ENCODE data around the gene MMS22L.

The MMS22L gene, protein sequence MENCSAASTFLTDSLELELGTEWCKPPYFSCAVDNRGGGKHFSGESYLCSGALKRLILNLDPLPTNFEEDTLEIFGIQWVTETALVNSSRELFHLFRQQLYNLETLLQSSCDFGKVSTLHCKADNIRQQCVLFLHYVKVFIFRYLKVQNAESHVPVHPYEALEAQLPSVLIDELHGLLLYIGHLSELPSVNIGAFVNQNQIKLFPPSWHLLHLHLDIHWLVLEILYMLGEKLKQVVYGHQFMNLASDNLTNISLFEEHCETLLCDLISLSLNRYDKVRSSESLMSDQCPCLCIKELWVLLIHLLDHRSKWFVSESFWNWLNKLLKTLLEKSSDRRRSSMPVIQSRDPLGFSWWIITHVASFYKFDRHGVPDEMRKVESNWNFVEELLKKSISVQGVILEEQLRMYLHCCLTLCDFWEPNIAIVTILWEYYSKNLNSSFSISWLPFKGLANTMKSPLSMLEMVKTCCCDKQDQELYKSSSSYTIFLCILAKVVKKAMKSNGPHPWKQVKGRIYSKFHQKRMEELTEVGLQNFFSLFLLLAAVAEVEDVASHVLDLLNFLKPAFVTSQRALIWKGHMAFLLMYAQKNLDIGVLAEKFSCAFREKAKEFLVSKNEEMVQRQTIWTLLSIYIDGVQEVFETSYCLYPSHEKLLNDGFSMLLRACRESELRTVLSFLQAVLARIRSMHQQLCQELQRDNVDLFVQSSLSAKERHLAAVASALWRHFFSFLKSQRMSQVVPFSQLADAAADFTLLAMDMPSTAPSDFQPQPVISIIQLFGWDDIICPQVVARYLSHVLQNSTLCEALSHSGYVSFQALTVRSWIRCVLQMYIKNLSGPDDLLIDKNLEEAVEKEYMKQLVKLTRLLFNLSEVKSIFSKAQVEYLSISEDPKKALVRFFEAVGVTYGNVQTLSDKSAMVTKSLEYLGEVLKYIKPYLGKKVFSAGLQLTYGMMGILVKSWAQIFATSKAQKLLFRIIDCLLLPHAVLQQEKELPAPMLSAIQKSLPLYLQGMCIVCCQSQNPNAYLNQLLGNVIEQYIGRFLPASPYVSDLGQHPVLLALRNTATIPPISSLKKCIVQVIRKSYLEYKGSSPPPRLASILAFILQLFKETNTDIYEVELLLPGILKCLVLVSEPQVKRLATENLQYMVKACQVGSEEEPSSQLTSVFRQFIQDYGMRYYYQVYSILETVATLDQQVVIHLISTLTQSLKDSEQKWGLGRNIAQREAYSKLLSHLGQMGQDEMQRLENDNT

DNA sequence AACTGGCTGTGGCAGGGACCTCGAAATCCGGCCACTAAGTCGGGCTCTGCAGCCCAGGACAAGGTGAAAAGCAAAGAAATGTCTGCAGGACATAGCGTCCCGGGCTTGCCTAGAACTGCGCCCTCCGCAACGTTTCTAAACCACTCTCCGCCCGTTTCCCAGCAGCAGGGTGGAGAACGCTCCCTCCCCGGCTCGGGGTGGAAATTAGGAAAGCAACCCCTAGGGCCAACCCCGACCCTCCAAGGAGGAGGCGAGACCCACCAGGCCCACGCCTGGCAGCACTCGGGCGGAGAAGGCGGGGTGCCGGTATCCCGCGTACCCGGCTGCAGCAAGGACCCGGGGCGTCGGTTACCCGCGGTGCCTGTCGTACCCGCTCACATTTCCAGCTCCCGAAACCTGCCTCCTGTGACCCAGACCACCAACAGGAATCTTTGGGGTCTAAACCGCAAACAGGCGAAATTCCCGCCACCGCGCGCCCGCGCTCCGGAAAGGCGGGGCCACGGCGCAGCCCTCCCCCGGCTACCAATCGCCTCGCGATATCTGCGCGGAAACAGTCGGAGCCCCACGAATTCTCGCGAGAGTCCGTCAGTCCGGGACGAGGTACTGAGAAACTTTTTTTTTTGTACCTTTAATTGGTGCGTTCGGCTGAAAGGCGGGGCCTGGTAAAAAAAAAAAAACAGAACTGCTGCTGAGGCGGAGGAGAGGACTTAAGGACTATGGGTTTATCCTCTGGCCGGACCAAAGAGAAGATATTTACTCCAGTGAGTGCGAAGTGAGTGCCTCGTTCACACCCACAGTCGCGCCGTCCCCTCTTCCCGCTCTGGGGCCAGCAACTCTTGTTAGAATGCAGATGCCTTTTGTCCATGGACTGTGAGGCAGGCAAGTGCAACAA is at the start of gene MMS22L:
Gene MMS22L (minus strand): TSS at position 491 of the 892 bp plus-strand sequence. CDS start 739 bp downstream, outside the sequence.
- in situ Hi-C loops (cut with HindIII; ENCODE audit: low sequenced_read_pairs), result no loop called here

DNA sequence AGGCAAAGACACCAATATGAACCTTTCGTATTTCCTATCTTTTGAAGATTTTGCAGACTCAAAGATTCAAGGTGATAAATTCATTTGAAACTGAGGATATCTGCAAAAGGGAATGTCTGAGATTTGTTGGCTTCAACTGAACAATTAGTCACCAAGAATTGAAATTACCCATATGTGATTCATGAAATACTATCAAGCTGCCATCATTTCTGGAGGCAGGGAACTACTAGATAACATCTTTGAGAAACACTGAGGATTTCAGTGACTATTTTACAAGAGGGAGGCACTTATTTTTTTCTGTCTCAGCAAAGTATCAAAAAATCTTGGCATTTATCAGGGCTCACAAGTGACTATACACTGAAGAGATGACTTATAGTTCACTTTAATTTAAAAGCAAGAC is 39.8 kb upstream of the MMS22L start:
- in situ Hi-C loops (cut with HindIII; ENCODE audit: low sequenced_read_pairs), result no loop called here

DNA sequence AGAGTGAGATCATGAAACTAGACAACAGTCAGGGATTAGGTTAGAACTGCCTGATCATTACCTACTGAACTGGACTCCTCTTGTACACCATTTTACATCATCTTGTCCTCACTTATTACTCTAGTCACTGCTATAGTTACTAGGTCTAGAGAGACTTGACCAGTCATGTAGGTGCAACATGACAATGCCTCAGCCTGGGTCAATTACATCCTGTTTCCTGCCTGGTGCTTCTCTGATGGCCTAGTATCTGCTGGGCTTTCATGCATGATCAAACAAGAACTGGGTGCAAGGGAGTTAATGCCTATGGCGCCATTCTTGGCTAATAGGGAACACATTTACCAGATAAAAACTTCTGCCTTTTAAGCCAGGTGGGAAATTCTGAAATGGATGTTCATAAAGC is 39.2 kb upstream of the MMS22L start:
- in situ Hi-C loops (cut with HindIII; ENCODE audit: low sequenced_read_pairs), result no loop called here

DNA sequence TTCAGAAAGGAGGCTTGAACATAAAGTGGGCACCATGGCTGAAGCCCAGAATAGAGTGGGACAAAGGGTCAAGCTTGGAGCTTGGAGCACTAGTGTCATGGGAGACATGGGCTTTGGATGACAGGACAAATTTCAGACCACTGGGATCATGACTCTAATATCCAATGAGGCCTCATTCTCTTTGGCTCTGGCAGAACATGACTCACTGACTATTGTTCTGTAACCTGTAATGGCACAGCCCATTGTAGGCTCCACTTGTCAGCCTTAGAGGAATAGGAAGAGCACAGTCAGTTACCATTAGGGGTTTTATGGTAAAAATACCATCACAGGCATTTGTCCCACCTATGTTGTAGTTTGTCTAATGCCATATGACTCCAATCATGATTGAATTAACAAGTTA is 34.0 kb upstream of the MMS22L start:
- in situ Hi-C loops (cut with HindIII; ENCODE audit: low sequenced_read_pairs), result no loop called here

DNA sequence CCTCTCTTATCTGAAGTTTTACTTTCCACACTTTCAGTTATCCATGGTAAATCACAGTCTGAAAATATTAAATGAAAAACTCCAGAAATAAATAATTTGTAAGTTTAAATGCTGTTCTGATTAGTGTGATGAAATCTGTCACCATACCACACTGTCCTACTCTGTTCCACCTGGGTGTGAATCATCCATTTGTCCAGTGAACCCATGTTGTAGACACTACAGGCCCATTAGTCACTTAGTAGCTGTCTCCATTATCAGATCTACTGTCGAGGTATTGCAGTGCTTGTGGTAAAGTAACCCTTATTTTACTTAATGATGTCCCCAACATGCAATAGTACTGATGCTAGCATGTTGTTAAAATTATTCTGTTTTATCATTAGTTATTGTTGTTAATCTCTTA is 29.2 kb upstream of the MMS22L start:
- in situ Hi-C loops (cut with HindIII; ENCODE audit: low sequenced_read_pairs), result no loop called here

DNA sequence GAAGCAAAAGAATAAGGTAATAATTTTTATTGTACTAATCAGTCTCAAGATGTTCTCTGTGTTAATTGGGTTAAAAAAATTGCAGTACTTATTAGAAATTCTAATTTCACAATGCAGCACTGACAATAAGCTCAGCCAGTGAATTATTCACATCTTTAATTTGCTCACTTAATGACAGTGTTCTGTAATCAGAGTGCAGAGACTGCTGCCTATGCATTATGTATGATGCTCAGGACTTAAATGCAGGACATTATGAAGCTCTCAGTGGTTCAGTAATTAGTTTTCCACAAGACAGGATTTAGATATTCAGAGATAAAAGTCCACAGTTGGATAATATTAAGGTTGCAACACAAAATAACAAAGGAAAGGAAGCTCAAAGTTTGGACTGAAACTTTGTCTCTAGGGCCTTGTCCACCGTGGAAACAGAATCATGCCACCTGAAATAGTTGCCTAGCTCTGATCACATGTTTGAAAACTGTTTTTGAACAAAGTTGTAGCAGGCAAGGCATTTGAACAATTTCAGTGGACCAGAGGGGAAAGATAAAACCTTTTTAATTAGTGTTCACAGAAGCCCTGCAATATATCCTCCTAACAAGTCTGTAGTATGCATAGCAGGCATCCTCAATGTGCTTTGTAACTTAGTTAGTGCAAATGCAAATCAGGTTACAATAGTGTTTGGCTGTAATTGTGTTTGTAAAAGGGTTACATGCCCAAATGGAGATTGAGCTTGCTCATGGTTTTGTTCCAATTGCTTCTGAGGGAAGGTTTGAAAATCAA is 23.7 kb upstream of the MMS22L start:
- in situ Hi-C loops (cut with HindIII; ENCODE audit: low sequenced_read_pairs), result no loop called here

DNA sequence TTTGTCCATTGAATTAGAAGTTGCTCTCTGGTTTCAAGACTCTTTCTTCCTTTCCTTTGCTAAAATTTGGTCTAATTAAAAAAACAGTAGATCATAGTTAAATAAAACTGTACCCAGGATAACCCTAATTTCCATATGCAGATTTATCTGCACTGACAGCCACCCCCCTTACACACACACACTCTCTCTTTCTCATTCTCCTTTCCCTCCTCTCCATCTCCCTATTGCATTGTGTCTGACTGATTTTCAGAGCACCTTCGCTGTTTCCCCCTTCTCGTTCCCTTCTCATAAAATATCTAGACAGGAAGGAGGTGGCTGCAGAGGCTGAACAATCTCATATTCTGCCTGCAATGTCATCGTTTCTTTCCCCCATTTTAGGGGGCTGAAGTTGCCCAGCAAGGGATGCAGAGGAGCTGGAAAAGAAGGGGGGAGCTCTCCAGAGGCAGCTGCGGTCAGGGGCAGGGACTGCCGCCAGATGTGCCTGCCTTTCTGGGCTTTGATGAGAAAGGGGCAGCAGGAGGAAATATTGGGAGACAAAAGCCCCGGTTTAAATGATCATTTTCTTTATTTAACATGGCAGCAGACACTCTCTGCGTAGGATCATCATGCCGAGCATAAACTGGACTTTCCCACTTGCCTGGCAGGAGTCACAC is 22.5 kb upstream of the MMS22L start:
- in situ Hi-C loops (cut with HindIII; ENCODE audit: low sequenced_read_pairs), result no loop called here

DNA sequence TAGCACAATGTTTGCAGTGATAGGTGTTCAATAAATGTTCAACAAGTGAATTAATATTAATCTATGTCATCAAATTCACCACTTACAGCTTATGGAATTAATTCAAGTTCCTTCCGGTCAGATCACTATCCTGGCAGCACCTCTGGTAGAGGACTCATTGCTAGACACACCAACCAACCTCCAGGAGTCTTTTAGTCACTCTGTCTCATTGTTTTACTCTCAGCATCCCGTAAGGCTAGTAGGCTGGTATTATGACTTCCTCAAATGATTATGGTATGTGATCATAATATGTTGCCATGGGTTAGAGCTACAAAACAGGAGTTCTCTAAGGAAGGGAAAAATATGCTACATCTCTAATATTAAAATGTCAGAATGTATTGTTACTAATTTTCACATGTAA is 21.7 kb upstream of the MMS22L start:
- in situ Hi-C loops (cut with HindIII; ENCODE audit: low sequenced_read_pairs), result no loop called here

DNA sequence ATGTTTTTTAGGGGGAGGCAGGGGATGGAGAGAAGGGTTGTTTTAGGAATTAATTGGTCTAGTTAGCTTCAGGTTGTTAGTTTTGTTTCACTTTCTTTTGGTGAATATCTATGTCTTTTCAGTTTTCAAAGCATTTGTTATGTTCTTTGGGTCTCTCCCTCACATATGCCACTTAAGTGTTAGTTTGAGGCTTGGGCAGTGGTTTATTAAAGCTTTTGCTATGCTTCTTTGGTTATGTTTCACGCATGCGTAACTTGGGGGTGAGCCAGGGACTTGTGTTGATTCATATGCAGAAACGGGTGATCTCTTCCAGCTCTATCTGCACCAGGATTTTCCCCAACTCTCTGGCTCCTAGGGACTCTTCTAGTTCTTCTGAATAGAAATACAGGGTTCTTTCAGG is 11.4 kb upstream of the MMS22L start:
- in situ Hi-C loops (cut with HindIII; ENCODE audit: low sequenced_read_pairs), result no loop called here

DNA sequence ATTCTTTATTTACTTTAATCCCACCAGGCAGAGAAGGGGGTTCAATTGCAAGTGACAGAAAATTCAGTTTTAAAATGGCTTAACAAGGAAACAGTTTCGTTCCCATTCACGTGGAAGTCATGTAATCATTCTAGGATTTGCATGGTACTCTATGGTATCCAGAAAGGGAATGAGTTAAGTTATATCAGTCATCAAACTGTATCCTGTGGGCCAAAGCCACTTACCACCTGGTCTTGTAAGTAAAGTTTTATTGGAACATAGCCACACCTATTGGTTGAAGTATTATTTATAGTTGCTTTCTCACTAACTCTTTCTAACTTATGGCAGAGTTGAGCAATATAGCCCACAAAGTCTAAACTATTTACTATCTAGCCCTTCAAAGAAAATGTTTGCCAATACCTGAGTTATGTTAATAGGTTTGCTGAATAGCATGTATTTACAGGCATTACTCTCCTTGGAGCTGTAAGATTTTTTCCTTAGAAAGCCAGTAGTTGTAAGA is 10.2 kb upstream of the MMS22L start:
- in situ Hi-C loops (cut with HindIII; ENCODE audit: low sequenced_read_pairs), result no loop called here

DNA sequence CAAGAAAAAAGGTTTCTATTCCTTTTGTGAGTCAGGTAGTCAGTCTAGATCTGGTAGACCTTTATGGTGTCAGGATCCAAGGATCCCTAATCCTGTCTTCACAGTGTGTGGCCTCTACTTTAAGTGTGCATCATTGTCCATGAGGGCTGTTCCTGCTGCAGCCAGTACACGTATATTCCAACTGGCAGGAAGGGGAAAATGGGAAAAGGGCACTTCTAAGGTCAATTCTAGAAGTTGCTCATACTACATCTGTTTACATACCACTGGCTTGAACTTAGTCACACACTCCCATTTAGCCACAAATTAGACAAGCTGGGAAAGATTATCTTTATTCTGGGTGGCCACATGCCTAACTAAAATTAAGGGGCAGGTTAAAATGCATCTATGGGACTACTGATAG is 9.7 kb upstream of the MMS22L start:
- in situ Hi-C loops (cut with HindIII; ENCODE audit: low sequenced_read_pairs), result no loop called here

DNA sequence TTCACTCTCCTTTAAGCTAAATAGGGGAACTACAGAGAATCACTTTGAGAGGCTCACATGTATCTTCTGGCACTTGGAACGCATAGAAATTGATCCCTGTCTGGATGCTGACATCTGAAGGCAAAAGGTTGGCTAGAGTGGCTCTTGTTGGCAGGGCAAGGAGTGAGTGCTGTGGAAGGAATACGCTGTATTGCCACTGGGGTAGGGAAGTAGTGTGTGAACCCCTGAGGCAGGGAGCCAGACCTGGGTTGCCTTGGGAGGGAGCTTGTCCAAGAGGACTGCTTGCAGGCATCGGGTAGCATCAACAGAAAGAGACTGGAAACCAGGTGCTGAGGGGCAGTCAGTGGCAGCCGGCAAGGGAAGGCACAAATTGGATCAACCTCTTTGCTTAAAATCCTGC is 8.9 kb upstream of the MMS22L start:
- in situ Hi-C loops (cut with HindIII; ENCODE audit: low sequenced_read_pairs), result no loop called here

DNA sequence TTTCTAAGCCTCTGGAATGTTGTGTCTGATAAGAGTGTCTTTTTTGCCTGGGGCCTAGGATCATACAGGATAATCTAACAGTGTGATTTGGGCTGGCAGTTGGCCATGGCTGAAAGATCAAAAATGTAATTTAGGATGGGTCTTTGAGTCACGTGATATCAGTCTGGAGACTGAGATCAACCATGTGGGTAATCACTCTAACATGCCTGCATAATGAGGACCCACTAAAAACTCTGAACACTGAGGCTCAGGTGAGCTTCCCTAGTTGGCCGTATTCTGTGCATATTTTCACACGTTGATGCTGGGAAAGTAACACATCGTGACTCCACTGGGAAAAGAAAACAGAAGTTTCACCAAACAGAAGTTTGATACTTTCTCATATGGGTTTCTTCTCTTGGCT is 6.3 kb upstream of the MMS22L start:
- in situ Hi-C loops (cut with HindIII; ENCODE audit: low sequenced_read_pairs), result no loop called here

DNA sequence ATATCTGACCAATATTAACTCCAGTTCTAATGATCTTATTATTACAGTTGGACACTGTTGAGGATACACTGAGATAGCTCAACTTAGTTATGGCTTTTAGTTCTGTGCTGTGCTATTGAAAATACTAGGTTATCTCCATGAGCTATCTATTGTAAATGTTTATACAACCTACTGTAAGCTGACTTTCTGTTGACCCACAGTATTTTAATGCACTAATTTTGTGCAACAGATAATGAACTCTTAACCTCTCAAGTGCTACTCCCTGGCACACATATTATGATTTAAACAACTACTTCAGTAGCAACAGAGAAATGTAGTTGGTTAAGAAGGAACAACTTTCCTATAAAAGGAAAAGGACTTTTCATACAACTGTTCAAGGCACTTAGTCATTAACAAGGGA is 5.2 kb upstream of the MMS22L start:
- in situ Hi-C loops (cut with HindIII; ENCODE audit: low sequenced_read_pairs), result no loop called here

DNA sequence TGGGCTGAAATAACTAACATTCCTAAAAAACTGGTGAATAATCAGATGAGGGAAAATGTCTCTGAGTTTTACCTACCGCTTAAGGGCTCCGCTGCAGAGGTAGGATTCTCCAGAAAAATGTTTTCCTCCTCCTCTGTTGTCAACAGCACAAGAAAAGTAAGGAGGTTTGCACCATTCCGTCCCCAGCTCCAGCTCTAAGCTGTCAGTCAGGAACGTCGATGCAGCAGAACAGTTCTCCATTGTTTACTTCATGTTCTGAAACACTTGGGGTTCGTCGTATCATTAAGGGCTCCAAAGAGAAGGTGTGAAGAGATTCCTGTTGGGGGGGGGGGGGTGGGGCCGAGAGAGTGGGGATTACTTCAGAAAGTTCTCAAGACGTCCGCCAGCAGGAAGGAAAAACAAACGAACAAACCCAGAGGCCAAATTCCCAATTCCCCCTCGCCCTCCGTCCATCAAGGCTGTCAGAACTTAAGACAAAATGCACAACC is 734 bp downstream of the MMS22L start:
- in situ Hi-C loops (cut with HindIII; ENCODE audit: low sequenced_read_pairs), result no loop called here

DNA sequence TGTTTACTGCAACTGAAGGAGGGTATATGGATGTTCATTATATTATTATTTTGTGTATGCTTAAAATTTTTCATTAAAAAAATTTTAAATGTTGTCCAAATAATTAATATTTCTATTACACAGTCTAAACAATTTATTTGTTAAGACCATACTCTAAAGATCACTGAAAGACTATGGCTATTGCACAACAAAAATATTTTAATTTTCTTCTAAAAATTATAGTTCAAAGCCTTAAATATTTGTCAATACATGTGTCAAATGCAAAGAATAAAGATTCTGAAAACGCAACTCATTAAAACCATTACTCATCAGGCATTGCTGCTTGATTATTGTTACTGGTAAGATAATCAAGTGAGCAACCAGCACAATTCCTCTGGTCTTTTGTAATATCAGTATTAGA is 2.2 kb downstream of the MMS22L start:
- in situ Hi-C loops (cut with HindIII; ENCODE audit: low sequenced_read_pairs), result no loop called here

DNA sequence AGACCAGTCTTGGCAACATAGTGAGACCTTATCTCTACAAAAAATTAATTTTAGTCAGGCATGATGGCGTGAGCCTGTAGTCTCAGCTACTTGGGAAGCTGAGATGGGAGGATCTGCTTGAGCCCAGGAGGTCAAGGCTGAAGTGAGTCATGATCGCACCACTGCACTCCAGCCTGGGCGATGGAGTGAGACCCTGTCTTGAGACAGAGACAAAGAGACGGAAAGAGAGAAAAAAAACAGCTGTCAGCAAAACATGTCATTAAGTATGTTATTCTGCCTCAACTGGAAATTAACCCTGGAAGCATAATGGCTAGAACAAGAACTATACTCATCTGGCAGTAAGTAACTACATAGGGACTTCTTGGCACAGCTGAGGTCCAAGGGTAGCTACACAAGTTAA is 7.2 kb downstream of the MMS22L start:
- in situ Hi-C loops (cut with HindIII; ENCODE audit: low sequenced_read_pairs), result no loop called here

DNA sequence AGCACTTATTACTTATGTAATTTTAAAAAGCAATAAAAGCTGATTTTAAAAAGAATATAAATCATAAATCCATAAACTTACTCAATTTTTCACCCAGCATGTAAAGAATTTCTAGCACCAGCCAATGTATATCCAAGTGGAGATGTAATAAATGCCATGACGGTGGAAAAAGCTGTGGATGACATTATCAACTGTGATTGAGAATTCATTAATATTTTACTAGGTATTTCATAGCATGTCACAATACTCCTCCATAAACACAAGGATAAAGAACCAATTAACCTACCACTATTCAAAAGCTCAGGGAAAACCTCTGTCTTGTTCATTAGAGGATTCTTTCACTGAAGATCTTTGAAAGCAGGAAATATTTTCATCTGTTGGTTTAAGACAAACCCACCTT is 13.2 kb downstream of the MMS22L start:
- in situ Hi-C loops (cut with HindIII; ENCODE audit: low sequenced_read_pairs), result no loop called here

DNA sequence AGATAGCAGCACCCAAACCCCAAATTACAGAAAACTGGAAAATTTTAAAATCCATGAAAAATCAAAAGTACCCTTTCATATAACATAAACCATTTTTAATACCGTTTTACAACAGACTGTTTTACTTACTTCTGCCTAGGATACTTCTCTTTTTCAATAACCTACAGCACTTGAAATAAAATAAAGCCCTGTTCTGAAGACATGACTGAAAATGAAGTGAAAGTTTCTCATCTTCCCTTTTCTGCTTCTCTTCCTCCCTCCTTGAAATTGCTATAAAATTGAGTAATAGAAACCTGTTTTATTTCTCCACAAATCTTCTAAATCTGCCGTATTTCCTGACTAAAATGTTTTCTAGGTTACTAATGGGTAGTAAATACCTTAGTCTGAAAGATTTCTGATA is 20.3 kb downstream of the MMS22L start:
- in situ Hi-C loops (cut with HindIII; ENCODE audit: low sequenced_read_pairs), result no loop called here

All from DLD1 (cell line).